Keratinocyte (primary cell): ENCODE measurements around the gene ALDOA.

ENCODE experiments used
- CTCF ChIP-seq, 3 experiments: IDR thresholded peaks in 1 of 3; conservative IDR thresholded peaks in 1 of 3; optimal IDR thresholded peaks in 1 of 3; 2 replicates in 2 of 3; 3 replicates in 1 of 3; pipeline versions ENCODE3 to v1.5.1; 2011; ENCODE audit warnings: low read length in 3 of 3, mild to moderate bottlenecking in 3 of 3, moderate library complexity in 2 of 3, control low read depth in 1 of 3, inconsistent platforms in 1 of 3; ENCODE audit not compliant: insufficient read depth in 2 of 3; ENCODE audit errors: extremely low read depth in 1 of 3
- EZH2 ChIP-seq: IDR thresholded peaks from one replicate; pipeline ENCODE4 v1.6.1; 2012; ENCODE audit warnings: inconsistent platforms, mild to moderate bottlenecking, low read length, moderate library complexity

GRCh38 chr16:30022887-30023286 lies 42.7 kb upstream of the ALDOA start, which contains the start of gene C16orf92:
- TF ChIP-seq CTCF (optimal IDR thresholded peaks at IDR 0.05 in 1 of 3, IDR thresholded peaks at IDR 0.05 in 1 of 3, conservative IDR thresholded peaks at IDR 0.05 in 1 of 3; ENCODE audit: extremely low read depth in 1 of 3, insufficient read depth in 2 of 3, low read length in 3 of 3) (no peak), EZH2 (no peak)
